CD8-positive, alpha-beta memory T cell (primary cell): ENCODE measurements around the gene DDX28. TPM values are rescaled to one million over a fixed set of nuclear protein-coding genes. Genes with fewer than 3 reads are reported as not detected.
"Not testable (repeated sequence)": the region's sequence is repeated elsewhere in the genome, so short reads cannot be mapped to it uniquely, and the experiment has no call there.

ENCODE experiments used
- CTCF ChIA-PET: fragments of 350-600 bp; sonication (Branson Sonifier 250); formaldehyde crosslinking; loops from one replicate; lab custom pipeline; 2021; ENCODE audit warnings: antibody characterized with exemption; lab: Charles Lee
- POLR2A ChIA-PET: fragments of 350-600 bp; sonication (Branson Sonifier 250); formaldehyde crosslinking; loops from one replicate; lab custom pipeline; 2021; ENCODE audit warnings: antibody characterized with exemption; lab: Charles Lee
- DNase-seq, 5 donors: peaks; one replicate each; pipeline versions ENCODE4 v3.0.0 to v3.0.0-alpha.2; 2020 to 2022; ENCODE audit warnings: mixed read lengths in 1 of 5
- H3K27ac ChIP-seq: one replicate; pipeline ENCODE4 v1.7.0; 2013; ENCODE audit warnings: low read depth, mild to moderate bottlenecking, low read length, moderate library complexity
- H3K27me3 ChIP-seq: 2 replicates; pipeline ENCODE4 v1.7.0; 2013; ENCODE audit warnings: low read length, mild to moderate bottlenecking; ENCODE audit not compliant: insufficient read depth, poor library complexity, severe bottlenecking
- H3K36me3 ChIP-seq: 2 replicates; pipeline ENCODE4 v1.7.0; 2013; ENCODE audit warnings: mild to moderate bottlenecking, low read length, moderate library complexity; ENCODE audit not compliant: insufficient read depth
- H3K4me1 ChIP-seq: 2 replicates; pipeline ENCODE4 v1.7.0; 2013; ENCODE audit warnings: mild to moderate bottlenecking, low read length, moderate library complexity; ENCODE audit not compliant: insufficient read depth
- H3K4me3 ChIP-seq: 2 replicates; pipeline ENCODE4 v1.7.0; 2013; ENCODE audit warnings: mild to moderate bottlenecking, low read length
- H3K9me3 ChIP-seq: 2 replicates; pipeline ENCODE4 v1.7.0; 2013; ENCODE audit warnings: mild to moderate bottlenecking, low read length
- H3K27ac Mint-ChIP-seq, 8 donors: one replicate each; pipeline ENCODE4 v1.8.0; 2020 to 2021; ENCODE audit warnings: mixed read lengths in 8 of 8, mild to moderate bottlenecking in 6 of 8, inconsistent platforms in 3 of 8, moderate library complexity in 3 of 8
- H3K27me3 Mint-ChIP-seq, 2 donors: one replicate each; pipeline ENCODE4 v1.8.0; 2020 to 2021; ENCODE audit warnings: mixed read lengths in 2 of 2, mild to moderate bottlenecking in 1 of 2, moderate library complexity in 1 of 2
- H3K36me3 Mint-ChIP-seq, 3 donors: one replicate each; pipeline ENCODE4 v1.8.0; 2020 to 2021; ENCODE audit warnings: mixed read lengths in 3 of 3, inconsistent platforms in 1 of 3, mild to moderate bottlenecking in 1 of 3
- H3K4me1 Mint-ChIP-seq, 3 donors: one replicate each; pipeline ENCODE4 v1.8.0; 2020 to 2021; ENCODE audit warnings: mixed read lengths in 3 of 3, inconsistent platforms in 1 of 3, mild to moderate bottlenecking in 1 of 3
- H3K4me3 Mint-ChIP-seq, 7 donors: one replicate each; pipeline ENCODE4 v1.8.0; 2020 to 2021; ENCODE audit warnings: mixed read lengths in 7 of 7, mild to moderate bottlenecking in 6 of 7, moderate library complexity in 4 of 7, inconsistent platforms in 2 of 7
- H3K9me3 Mint-ChIP-seq, 5 donors: one replicate each; pipeline ENCODE4 v1.8.0; 2020 to 2022; ENCODE audit warnings: mixed read lengths in 5 of 5, mild to moderate bottlenecking in 3 of 5, moderate library complexity in 2 of 5, inconsistent platforms in 1 of 5
- polyA plus RNA-seq: library from polyadenylated mRNA; unstranded; fragments of 300-500 nt; fragmentation: Illumina TruSeq; gene quantifications from one replicate; pipeline ENCODE4 v1.2.3, GENCODE V29; 2021
- total RNA-seq, 2 experiments: library from RNA; stranded (reverse); gene quantifications; one replicate each; pipeline ENCODE4 v1.2.3, GENCODE V29; 2021

DDX28 gene
- total and polyA plus RNA-seq, 3 experiments from 2014 or later, result 28.3 to 31.5 (median 29.2) TPM

DNA sequence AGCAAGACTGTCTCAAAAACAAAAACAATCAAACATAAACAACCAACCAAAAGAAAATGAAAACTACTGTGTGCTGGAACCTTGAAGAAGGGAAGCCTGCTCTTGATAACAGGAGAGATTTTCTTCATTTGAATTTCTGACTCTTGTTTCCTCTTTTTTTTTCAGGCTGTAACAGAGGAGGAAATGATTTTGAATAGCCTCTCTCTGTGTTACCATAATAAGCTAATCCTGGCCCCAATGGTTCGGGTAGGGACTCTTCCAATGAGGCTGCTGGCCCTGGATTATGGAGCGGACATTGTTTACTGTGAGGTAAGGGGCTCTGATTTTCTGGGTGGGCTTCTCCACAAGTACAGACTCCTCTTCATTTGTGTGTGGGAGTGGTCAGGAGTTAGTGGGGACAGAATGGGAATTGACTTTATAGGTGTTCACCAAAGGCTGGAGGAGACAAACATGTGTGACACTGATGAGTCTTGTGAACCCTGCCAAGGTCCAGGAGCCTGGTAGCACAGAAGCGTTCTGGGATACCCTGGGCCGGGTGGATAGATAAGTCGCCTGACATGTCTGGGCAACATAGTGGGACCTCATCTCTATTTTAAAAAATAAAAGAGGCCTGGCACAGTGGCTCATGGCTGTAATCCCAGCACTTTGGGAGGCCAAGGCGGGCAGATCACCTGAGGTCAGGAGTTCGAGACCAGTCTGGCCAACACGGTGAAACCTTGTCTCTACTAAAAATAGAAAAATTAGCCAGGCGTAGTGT, 15.0 kb upstream of the DDX28 start:
- Histone ChIP-seq H3K4me1 (peaks cover 8% of the 10 kb centered on the region), H3K36me3 (no peaks in the 10 kb centered on the region), H3K4me3 (no peak overlapping the region), H3K27ac (no peak overlapping the region), H3K27me3 (no peaks in the 10 kb centered on the region), H3K9me3 (no peaks in the 10 kb centered on the region)
- Mint-ChIP-seq H3K4me1 (peaks cover 16 to 18% (median 16%) of the 10 kb centered on the region in 3 donors), H3K27ac (peak overlapping the region in 1 of 8 donors; percentile 36), H3K27me3 (no peaks in the 10 kb centered on the region), H3K9me3 (no peaks in the 10 kb centered on the region), H3K4me3 (no peak overlapping the region), H3K36me3 (peaks cover 4 to 24% (median 11%) of the 10 kb centered on the region in 3 donors)
- CTCF ChIA-PET, result interaction anchor here (1.0 to 7.1 kb wide), 3 partner anchors 27 to 221 kb away, joined by 3 to 44 read pairs (median 3); partner anchors contain the start of gene NRN1L
- POLR2A ChIA-PET, result interaction anchor here (0.7 kb wide), 1 partner anchor 92 kb away, joined by 3 read pairs; no protein-coding TSS in a partner anchor
- no peak for DNase-seq

DNA sequence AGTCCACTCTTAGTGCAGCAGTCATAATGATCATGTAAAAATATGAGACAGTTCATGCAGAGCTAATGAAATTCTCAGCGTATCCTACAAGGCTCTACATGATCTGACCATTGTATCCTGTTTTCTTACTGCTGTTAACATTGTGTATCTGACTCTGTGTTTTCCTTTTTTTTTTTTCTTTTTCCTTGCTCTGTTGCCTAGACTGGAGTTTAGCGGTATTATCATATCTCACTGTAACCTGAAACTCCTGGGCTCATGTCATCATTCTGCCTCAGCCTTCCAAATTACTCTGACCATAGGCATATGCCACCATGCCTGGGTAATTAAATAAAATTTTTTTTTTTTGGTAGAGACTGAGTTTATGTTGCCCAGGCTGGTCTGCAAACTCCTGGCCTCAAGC, 12.2 kb upstream of the DDX28 start:
- H3K36me3 Mint-ChIP-seq, result peaks cover 4 to 29% (median 11%) of the 10 kb centered on the region in 3 donors
- H3K4me1 ChIP-seq, result peaks cover 2% of the 10 kb centered on the region
- H3K36me3 ChIP-seq, result no peaks in the 10 kb centered on the region
- H3K9me3 ChIP-seq, result no peaks in the 10 kb centered on the region
- no peak overlapping the region for H3K27ac ChIP-seq
- peaks cover 19 to 26% (median 22%) of the 10 kb centered on the region in 3 donors for H3K4me1 Mint-ChIP-seq
- peak overlapping the region in 1 of 7 donors; percentile 13 for H3K4me3 Mint-ChIP-seq
- H3K27me3 Mint-ChIP-seq, result no peaks in the 10 kb centered on the region
- ChIA-PET CTCF (no interaction called here), POLR2A (no interaction called here)
- no peaks in the 10 kb centered on the region for H3K9me3 Mint-ChIP-seq
- H3K27me3 ChIP-seq, result no peaks in the 10 kb centered on the region
- H3K27ac Mint-ChIP-seq, result peak overlapping the region in 1 of 8 donors; percentile 47
- no peak for DNase-seq
- H3K4me3 ChIP-seq, result no peak overlapping the region

DNA sequence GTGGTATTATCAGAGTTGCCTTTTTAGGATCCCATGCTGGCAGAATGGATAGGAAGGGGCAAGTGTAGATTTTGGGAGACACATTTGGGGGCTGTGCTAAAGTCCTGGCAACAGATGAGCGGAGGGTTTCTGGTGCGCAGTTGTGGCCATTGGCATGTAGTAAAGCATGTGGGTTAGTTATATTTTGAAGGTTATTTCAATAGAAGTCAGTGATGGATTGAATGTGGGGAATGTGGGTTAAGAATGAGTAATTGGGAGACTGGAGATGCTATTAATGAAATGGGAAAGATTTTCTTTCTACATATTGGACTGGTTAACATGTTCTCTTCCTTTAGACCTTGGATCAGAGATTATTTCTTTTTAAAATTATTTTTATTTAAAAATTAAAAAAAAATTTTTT, 10.1 kb upstream of the DDX28 start:
- ChIA-PET CTCF (no interaction called here), POLR2A (interaction anchor here (0.6 kb wide), 1 partner anchor 215 kb away, joined by 4 read pairs; no protein-coding TSS in a partner anchor)
- H3K4me1 ChIP-seq, result no peaks in the 10 kb centered on the region
- H3K27ac ChIP-seq, result no peak overlapping the region
- H3K36me3 ChIP-seq, result no peaks in the 10 kb centered on the region
- Mint-ChIP-seq H3K9me3 (no peaks in the 10 kb centered on the region), H3K27me3 (no peaks in the 10 kb centered on the region), H3K36me3 (peaks cover 0 to 32% (median 8%) of the 10 kb centered on the region in 3 donors), H3K4me1 (peaks cover 14 to 19% (median 19%) of the 10 kb centered on the region in 3 donors), H3K4me3 (no peak overlapping the region), H3K27ac (peak overlapping the region in 3 of 8 donors; percentile 11 to 82 (median 34))
- no peaks in the 10 kb centered on the region for H3K27me3 ChIP-seq
- DNase-seq, result no peak
- no peaks in the 10 kb centered on the region for H3K9me3 ChIP-seq
- H3K4me3 ChIP-seq, result no peak overlapping the region

DNA sequence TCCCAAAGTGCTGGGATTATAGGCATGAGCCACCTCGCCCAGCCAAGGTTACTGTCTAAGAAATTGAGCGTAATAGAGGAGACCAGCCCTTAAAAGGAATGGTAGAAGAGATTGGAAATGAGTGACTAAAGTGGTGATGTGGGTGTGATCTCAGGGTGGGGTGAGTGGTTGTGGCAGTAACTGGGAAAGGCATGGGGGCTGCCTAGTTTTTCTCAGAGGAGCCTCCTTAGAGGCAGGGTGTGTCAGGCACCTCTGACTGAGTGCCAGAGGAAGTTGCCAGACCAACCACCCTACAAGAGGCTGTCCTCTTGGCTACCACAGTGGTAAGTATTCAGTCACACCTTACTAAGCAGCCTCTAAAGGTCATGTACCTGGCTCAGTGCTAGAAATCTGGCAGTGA, 8.9 kb upstream of the DDX28 start:
- no peaks in the 10 kb centered on the region for H3K36me3 ChIP-seq
- Mint-ChIP-seq H3K4me3 (no peak overlapping the region), H3K36me3 (peaks cover 0 to 33% (median 13%) of the 10 kb centered on the region in 3 donors), H3K4me1 (peaks cover 14 to 26% (median 17%) of the 10 kb centered on the region in 3 donors), H3K27ac (peak overlapping the region in 6 of 8 donors; percentile 14 to 89 (median 74)), H3K9me3 (no peaks in the 10 kb centered on the region), H3K27me3 (peaks cover 0 to 1% of the 10 kb centered on the region in 2 donors)
- H3K4me3 ChIP-seq, result no peak overlapping the region
- CTCF ChIA-PET, result no interaction called here
- no peak overlapping the region for H3K27ac ChIP-seq
- no peaks in the 10 kb centered on the region for H3K9me3 ChIP-seq
- no peaks in the 10 kb centered on the region for H3K4me1 ChIP-seq
- DNase-seq, result no peak
- POLR2A ChIA-PET, result interaction anchor here (0.7 kb wide), 1 partner anchor 12 kb away, joined by 9 read pairs; no protein-coding TSS in a partner anchor
- no peaks in the 10 kb centered on the region for H3K27me3 ChIP-seq

DNA sequence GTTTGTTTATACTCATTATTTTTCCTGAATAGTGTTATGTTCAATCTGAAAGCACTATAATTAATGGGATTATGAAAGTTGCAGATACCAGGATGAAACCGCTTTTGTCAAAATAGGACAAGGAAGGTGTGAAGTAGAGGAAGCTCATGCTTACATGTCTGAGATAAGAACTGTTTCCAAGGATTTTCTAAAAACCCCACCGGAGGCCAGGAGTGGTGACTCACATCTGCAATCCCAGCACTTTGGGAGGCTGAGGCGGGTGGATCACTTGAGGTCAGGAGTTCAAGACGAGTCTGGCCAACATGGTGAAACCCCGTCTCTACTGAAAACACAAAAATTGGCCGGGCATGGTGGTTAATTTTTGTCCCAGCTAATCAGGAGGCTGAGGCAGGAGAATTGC, 7.1 kb upstream of the DDX28 start:
- H3K36me3 ChIP-seq, H3K9me3 Mint-ChIP-seq, H3K4me1 ChIP-seq, H3K4me3 ChIP-seq, POLR2A ChIA-PET, H3K27me3 Mint-ChIP-seq, H3K27me3 ChIP-seq, H3K4me3 Mint-ChIP-seq, DNase-seq, H3K27ac ChIP-seq, H3K9me3 ChIP-seq, H3K27ac Mint-ChIP-seq: not testable (repeated sequence)
- CTCF ChIA-PET, result interaction anchor here (1.1 to 1.7 kb wide), 3 partner anchors 11 to 36 kb away, joined by 3 to 7 read pairs (median 3); no protein-coding TSS in a partner anchor
- Mint-ChIP-seq H3K4me1 (peaks cover 8 to 26% (median 13%) of the 10 kb centered on the region in 3 donors), H3K36me3 (peaks cover 0 to 43% (median 9%) of the 10 kb centered on the region in 3 donors)

DNA sequence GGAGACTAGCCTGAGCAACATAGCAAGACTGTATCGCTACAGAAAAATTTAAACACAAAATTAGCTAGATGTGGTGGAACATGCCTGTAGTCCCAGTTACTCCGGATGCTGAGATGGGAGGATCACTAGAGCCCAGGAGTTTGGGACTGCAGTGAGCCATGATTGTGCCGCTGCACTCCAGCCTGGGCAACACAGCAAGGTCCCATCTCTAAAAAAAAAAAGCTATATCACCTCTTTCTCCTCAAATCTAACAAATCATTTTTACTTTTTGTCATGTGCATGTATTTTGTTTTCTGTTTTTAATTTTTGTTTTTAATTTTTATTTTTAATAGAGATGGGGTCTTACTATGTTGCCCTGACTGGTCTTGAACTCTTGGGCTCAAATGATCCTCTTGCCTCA, 6.0 kb upstream of the DDX28 start:
- H3K9me3 Mint-ChIP-seq, result no peaks in the 10 kb centered on the region
- peaks cover 0 to 1% of the 10 kb centered on the region in 2 donors for H3K27me3 Mint-ChIP-seq
- CTCF ChIA-PET, result interaction anchor here (1.4 to 1.7 kb wide), 2 partner anchors 12 to 34 kb away, joined by 3 to 7 read pairs; no protein-coding TSS in a partner anchor
- POLR2A ChIA-PET, result no interaction called here
- H3K4me1 Mint-ChIP-seq, result peaks cover 12 to 33% (median 16%) of the 10 kb centered on the region in 3 donors
- DNase-seq, result no peak
- Histone ChIP-seq H3K9me3 (no peaks in the 10 kb centered on the region), H3K36me3 (no peaks in the 10 kb centered on the region), H3K4me3 (no peak overlapping the region), H3K27me3 (no peaks in the 10 kb centered on the region), H3K4me1 (peaks cover 6% of the 10 kb centered on the region), H3K27ac (no peak overlapping the region)
- H3K4me3 Mint-ChIP-seq, result no peak overlapping the region
- H3K36me3 Mint-ChIP-seq, result peaks cover 0 to 43% (median 7%) of the 10 kb centered on the region in 3 donors
- no peak overlapping the region for H3K27ac Mint-ChIP-seq

DNA sequence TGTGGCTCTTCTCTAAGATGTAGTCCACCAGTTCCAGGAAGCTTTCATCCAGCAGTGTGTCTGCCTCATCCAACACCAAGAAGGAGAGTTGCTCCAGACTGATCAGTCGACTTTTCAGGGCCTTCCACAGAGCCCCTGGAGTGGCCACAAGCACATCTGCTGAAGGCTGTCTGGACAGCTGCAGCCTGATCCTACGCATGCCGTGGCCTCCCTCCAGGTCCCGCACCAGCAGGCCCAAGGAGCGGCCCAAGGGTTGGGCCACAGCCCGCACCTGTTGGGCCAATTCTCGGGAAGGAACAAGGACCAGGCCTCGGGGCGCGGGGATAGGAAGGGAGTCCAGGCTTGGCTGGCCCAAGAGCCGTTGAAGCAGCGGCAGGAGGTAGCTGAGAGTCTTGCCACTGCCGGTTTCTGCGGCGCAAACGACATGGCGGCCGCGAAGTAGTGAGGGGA, 729 bp downstream of the DDX28 start:
- H3K4me3 ChIP-seq, result peak overlapping the region; percentile 97
- peaks cover 3 to 38% (median 4%) of the 10 kb centered on the region in 3 donors for H3K36me3 Mint-ChIP-seq
- H3K4me3 Mint-ChIP-seq, result peak overlapping the region; percentile 94 to 100 (median 99)
- peak overlapping the region; percentile 92 for H3K27ac ChIP-seq
- no peak for DNase-seq
- peaks cover 0 to 2% of the 10 kb centered on the region in 2 donors for H3K27me3 Mint-ChIP-seq
- H3K9me3 Mint-ChIP-seq, result no peaks in the 10 kb centered on the region
- H3K27me3 ChIP-seq, result no peaks in the 10 kb centered on the region
- ChIA-PET POLR2A (interaction anchor here (0.6 to 2.3 kb wide), 5 partner anchors 17 to 107 kb away, joined by 3 to 12 read pairs (median 3); no protein-coding TSS in a partner anchor), CTCF (interaction anchor here (0.7 to 3.1 kb wide), 9 partner anchors 12 to 206 kb away, joined by 3 to 15 read pairs (median 5); partner anchors contain the start of gene DPEP2)
- peaks cover 24 to 37% (median 34%) of the 10 kb centered on the region in 3 donors for H3K4me1 Mint-ChIP-seq
- H3K27ac Mint-ChIP-seq, result peak overlapping the region; percentile 71 to 100 (median 97)
- H3K9me3 ChIP-seq, result no peaks in the 10 kb centered on the region
- peaks cover 28% of the 10 kb centered on the region for H3K4me1 ChIP-seq
- no peaks in the 10 kb centered on the region for H3K36me3 ChIP-seq
